ENCODE data around the gene SORCS1.

GRCh38 chr10:107163076-107163855 is 1.2 kb downstream of the SORCS1 start:
- no peak for TF ChIP-seq CTCF (IDR thresholded peaks at IDR 0.05)
- no peak for TF ChIP-seq ZFX (IDR thresholded peaks at IDR 0.05; ENCODE audit: borderline replicate concordance)
